OCI-LY1 (cell line): Measurements from ENCODE around the gene VWC2L.

ENCODE experiments used
- H2AFZ ChIP-seq: fragments of 200-600 bp; sonication (generic), shearing (Covaris generic); 2 replicates; pipeline ENCODE4 v1.6.0; 2014; ENCODE audit warnings: antibody characterized with exemption, mild to moderate bottlenecking, low read length
- H3F3A ChIP-seq: fragments of 200-600 bp; sonication (generic), shearing (Covaris generic); 2 replicates; pipeline ENCODE4 v1.6.0; 2014; ENCODE audit warnings: mild to moderate bottlenecking, antibody characterized with exemption, low read length, moderate library complexity; ENCODE audit not compliant: insufficient read depth
- H3K27ac ChIP-seq: fragments of 200-600 bp; sonication (generic); 2 replicates; pipeline ENCODE4 v1.5.1; 2014; ENCODE audit warnings: low read length, mixed run types, mild to moderate bottlenecking, low read depth; ENCODE audit not compliant: poor library complexity, severe bottlenecking
- H3K27me3 ChIP-seq: fragments of 200-600 bp; sonication (generic); 2 replicates; pipeline ENCODE4 v1.6.0; 2014; ENCODE audit warnings: antibody characterized with exemption, mild to moderate bottlenecking, low read length, moderate library complexity; ENCODE audit not compliant: insufficient read depth
- H3K36me3 ChIP-seq: fragments of 200-600 bp; sonication (generic); 2 replicates; pipeline ENCODE4 v1.6.1; 2014; ENCODE audit warnings: mild to moderate bottlenecking, antibody characterized with exemption, low read length, moderate library complexity, mixed read lengths; ENCODE audit not compliant: insufficient read depth
- H3K4me1 ChIP-seq: fragments of 200-600 bp; sonication (generic); 2 replicates; pipeline ENCODE4 v1.5.1; 2014; ENCODE audit warnings: mild to moderate bottlenecking, low read length, moderate library complexity; ENCODE audit not compliant: insufficient read depth, severe bottlenecking
- H3K4me2 ChIP-seq: fragments of 200-600 bp; sonication (generic), shearing (Covaris generic); 2 replicates; pipeline ENCODE4 v1.6.1; 2014; ENCODE audit warnings: low read length
- H3K4me3 ChIP-seq: fragments of 200-600 bp; sonication (generic); 2 replicates; pipeline ENCODE4 v1.5.1; 2014; ENCODE audit warnings: low read length, low read depth, mild to moderate bottlenecking, mixed read lengths; ENCODE audit not compliant: poor library complexity, severe bottlenecking
- H3K79me2 ChIP-seq: fragments of 200-600 bp; shearing (Covaris generic); 2 replicates; pipeline ENCODE4 v1.6.1; 2016; ENCODE audit warnings: mixed run types, low read length, mixed read lengths; ENCODE audit not compliant: insufficient read depth
- H3K9ac ChIP-seq: fragments of 200-600 bp; sonication (generic), shearing (Covaris generic); 2 replicates; pipeline ENCODE4 v1.6.1; 2014; ENCODE audit warnings: mild to moderate bottlenecking, low read length, mixed read lengths
- H3K9me2 ChIP-seq: fragments of 200-600 bp; sonication (generic), shearing (Covaris generic); 2 replicates; pipeline ENCODE4 v1.6.1; 2014; ENCODE audit warnings: low read depth, mild to moderate bottlenecking, low read length, mixed read lengths
- H3K9me3 ChIP-seq: fragments of 200-600 bp; shearing (Covaris generic); 2 replicates; pipeline ENCODE4 v1.6.1; 2014; ENCODE audit warnings: low read length, mixed read lengths
- H4K20me1 ChIP-seq: fragments of 200-600 bp; sonication (generic), shearing (Covaris generic); 2 replicates; pipeline ENCODE4 v1.6.0; 2016; ENCODE audit warnings: mild to moderate bottlenecking, low read length; ENCODE audit not compliant: insufficient read depth
- EZH2 ChIP-seq: fragments of 200-600 bp; sonication (generic), shearing (Covaris generic); IDR thresholded peaks from 2 replicates; pipeline ENCODE4 v1.8.0; 2017; ENCODE audit warnings: borderline replicate concordance, mixed run types, mild to moderate bottlenecking, antibody characterized with exemption, low read length, moderate library complexity, mixed read lengths
- TF ChIP-seq, protein P1 (sequence below): fragments of 200-600 bp; sonication (generic), shearing (Covaris generic); IDR thresholded peaks from 2 replicates; pipeline ENCODE4 v1.5.1; 2017; ENCODE audit warnings: mild to moderate bottlenecking, antibody characterized with exemption, low read length, moderate library complexity, mixed read lengths

VWC2L gene

DNA sequence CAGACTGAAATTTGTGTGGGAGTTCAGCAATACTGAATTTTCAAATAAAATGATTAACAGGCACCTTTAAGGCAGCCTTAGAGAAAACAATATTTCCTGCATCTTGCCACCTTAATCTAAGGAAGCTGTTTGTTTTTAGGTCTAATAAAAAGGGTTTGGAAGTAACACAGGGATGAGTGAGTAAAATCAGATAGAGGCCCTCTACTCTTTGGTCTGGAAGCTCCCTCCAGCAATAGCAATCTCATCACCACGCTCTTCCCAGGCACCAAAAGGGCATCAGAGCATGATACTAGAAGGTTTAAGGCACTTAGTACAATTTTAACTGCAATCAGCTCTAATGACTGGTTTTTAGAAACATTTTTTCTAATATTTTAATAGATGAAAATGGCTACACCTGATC lies 155.6 kb downstream of the VWC2L start:
- Histone ChIP-seq H3K27ac (no peak overlapping the region), H3K4me3 (no peak overlapping the region), H2AFZ (no peak overlapping the region), H3K79me2 (no peaks in the 10 kb centered on the region), H3K9ac (no peak overlapping the region), H4K20me1 (no peaks in the 10 kb centered on the region), H3K4me1 (no peaks in the 10 kb centered on the region), H3F3A (no peaks in the 10 kb centered on the region), H3K9me3 (no peaks in the 10 kb centered on the region), H3K4me2 (no peak overlapping the region), H3K36me3 (no peaks in the 10 kb centered on the region), H3K9me2 (no peaks in the 10 kb centered on the region), H3K27me3 (no peaks in the 10 kb centered on the region)
- TF ChIP-seq, protein P1, sequence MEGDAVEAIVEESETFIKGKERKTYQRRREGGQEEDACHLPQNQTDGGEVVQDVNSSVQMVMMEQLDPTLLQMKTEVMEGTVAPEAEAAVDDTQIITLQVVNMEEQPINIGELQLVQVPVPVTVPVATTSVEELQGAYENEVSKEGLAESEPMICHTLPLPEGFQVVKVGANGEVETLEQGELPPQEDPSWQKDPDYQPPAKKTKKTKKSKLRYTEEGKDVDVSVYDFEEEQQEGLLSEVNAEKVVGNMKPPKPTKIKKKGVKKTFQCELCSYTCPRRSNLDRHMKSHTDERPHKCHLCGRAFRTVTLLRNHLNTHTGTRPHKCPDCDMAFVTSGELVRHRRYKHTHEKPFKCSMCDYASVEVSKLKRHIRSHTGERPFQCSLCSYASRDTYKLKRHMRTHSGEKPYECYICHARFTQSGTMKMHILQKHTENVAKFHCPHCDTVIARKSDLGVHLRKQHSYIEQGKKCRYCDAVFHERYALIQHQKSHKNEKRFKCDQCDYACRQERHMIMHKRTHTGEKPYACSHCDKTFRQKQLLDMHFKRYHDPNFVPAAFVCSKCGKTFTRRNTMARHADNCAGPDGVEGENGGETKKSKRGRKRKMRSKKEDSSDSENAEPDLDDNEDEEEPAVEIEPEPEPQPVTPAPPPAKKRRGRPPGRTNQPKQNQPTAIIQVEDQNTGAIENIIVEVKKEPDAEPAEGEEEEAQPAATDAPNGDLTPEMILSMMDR = no peak
- no peak for TF ChIP-seq EZH2

DNA sequence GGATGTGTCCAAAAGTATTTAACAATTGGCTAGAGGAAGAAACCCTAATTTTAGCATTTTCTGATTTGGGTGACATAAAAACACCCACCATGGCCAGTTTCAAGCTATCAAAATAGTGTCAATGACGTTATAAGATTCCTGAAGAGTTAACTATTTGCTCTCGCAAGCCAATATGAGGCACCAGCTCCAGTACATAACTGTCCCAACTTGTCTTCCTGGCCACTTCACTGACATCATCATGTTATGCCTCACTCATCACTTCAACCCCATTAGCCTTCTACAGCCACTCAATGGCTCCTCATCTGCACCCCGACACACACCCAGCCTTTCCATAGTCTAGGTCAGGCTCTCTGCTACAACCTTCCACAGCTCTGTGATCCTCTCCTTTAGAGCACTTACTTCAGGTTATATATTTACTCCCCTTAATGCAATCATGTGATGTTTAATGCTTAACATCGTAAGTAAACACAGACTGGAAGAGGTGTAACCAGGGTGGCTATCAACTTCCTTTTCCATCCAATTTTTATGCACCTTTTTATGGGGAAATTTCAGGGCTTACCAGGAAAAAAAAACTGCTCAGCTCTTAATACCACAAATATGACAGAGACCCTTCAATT lies 158.7 kb downstream of the VWC2L start:
- Histone ChIP-seq H2AFZ (no peak overlapping the region), H3F3A (no peaks in the 10 kb centered on the region), H3K9ac (no peak overlapping the region), H3K4me1 (no peaks in the 10 kb centered on the region), H3K27me3 (no peaks in the 10 kb centered on the region), H3K9me2 (no peaks in the 10 kb centered on the region), H3K36me3 (no peaks in the 10 kb centered on the region), H3K4me2 (no peak overlapping the region), H4K20me1 (no peaks in the 10 kb centered on the region), H3K79me2 (no peaks in the 10 kb centered on the region), H3K9me3 (no peaks in the 10 kb centered on the region), H3K4me3 (no peak overlapping the region), H3K27ac (no peak overlapping the region)
- no peak for TF ChIP-seq EZH2
- TF ChIP-seq, protein P1 = no peak

DNA sequence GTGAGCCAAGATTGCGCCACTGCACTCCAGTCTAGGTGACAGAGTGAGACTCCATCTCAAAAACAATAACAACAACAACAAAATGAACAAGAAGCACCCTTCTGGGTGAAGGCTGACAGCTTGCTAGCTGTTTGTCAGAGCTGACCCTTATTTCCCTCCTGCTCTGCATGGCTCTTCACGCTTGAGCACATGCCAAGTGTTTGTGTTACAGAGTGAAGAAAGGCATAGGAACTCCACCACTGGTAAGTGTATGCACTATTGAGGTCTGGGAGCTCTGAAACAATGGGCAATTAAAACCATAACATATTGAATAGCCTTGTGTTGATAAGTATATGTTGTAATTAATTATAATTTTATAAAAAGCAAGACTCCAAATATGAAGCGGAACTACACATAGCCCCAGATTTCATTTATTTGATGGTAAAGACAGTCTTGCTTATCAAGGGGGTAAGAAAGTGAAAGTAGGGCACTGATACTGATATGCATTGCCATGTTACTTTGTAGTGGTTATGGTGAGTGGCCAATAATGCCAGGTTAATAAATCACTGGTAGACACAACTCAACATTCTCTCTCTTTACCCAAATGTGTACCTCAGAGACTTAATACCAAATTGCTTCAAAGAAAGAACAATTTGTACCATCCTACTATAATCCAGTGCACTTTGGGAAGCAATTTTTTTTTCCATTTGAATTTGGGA lies 163.4 kb downstream of the VWC2L start:
- H3K4me2 ChIP-seq = no peak overlapping the region
- H2AFZ ChIP-seq = no peak overlapping the region
- H3F3A ChIP-seq = no peaks in the 10 kb centered on the region
- H3K9ac ChIP-seq = no peak overlapping the region
- H3K4me3 ChIP-seq = no peak overlapping the region
- no peak overlapping the region for H3K27ac ChIP-seq
- no peaks in the 10 kb centered on the region for H3K9me2 ChIP-seq
- no peaks in the 10 kb centered on the region for H3K9me3 ChIP-seq
- no peaks in the 10 kb centered on the region for H4K20me1 ChIP-seq
- H3K79me2 ChIP-seq = no peaks in the 10 kb centered on the region
- H3K27me3 ChIP-seq = no peaks in the 10 kb centered on the region
- TF ChIP-seq EZH2 = no peak
- TF ChIP-seq, protein P1 = no peak
- no peaks in the 10 kb centered on the region for H3K4me1 ChIP-seq
- H3K36me3 ChIP-seq = no peaks in the 10 kb centered on the region
